SH-SY5Y (cell line): Measurements from ENCODE around the gene SPSB3.

ENCODE experiments used
- GATA2 ChIP-seq: IDR thresholded peaks from 2 replicates; pipeline ENCODE4 v1.6.1; 2011; ENCODE audit warnings: mild to moderate bottlenecking, low read depth, low read length
- GATA3 ChIP-seq: IDR thresholded peaks from 2 replicates; pipeline ENCODE4 v1.6.1; 2011; ENCODE audit warnings: low read depth, mild to moderate bottlenecking, low read length, moderate library complexity

GRCh38 chr16:1731603-1732002 is 50.8 kb downstream of the SPSB3 start:
- TF ChIP-seq GATA2 (no peak), GATA3 (no peak)
